Measurements from ENCODE around the gene EGF.
A peak's percentile ranks its signal among the peaks of the same experiment; 100 is the strongest.

EGF gene

DNA sequence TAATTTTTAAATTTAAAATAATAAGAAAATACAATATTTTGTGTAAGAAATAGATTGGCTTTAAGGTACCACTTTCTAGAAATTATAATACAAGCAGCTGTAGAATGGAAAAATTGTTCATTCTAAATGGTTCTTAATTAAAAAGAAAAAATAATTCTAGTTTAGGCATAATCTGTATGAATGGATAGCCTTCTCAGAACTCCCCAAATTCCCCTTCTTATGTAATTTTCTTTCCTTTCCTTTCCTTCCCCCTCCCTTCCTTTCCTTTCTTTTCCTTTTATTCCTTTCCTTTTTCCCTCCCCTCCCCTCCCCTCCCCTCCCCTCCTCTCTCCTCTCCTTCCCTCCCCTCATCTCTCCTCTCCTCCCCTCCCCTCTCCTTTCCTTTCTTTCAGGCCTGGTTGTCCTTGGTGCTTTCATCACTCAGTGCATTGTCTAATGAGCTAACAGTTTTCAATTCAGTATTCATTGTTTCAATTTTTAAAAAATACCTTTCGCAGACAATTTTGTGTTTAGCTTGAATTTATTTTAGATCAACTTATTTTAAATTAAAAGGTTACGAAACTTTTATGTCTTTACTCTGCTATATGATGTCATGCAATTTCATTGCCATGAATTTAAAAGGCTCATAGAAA, 35.9 kb upstream of the EGF start:
- Histone ChIP-seq H2BK5ac (ENCODE audit: low read length) (no peak overlapping the region), H4K91ac (ENCODE audit: low read depth, low read length, poor library complexity) (no peak overlapping the region), H3K27me3 (ENCODE audit: control insufficient read depth in 3 of 3, insufficient read depth in 3 of 3, low read depth in 1 of 3, low read length in 3 of 3) (no peaks in the 10 kb centered on the region), H2BK12ac (ENCODE audit: low read length) (no peak overlapping the region), H2BK15ac (ENCODE audit: low read length) (no peak overlapping the region), H3K18ac (ENCODE audit: low read length) (no peak overlapping the region), H3K27ac (replicated peaks; ENCODE audit: low read length) (no peak overlapping the region), H3K4ac (ENCODE audit: low read length) (no peak overlapping the region), H3K4me2 (ENCODE audit: insufficient read depth, low read length, poor library complexity, severe bottlenecking) (no peak overlapping the region), H3K9me3 (replicated peaks in 1 of 2; ENCODE audit: control insufficient read depth in 2 of 2, insufficient read depth in 1 of 2, low read depth in 1 of 2, low read length in 2 of 2) (no peaks in the 10 kb centered on the region), H2BK120ac (ENCODE audit: low read depth, low read length) (no peak overlapping the region), H4K8ac (ENCODE audit: low read depth, low read length) (no peak overlapping the region), H3K9ac (ENCODE audit: low read depth, low read length, poor library complexity) (no peak overlapping the region), H3K79me1 (ENCODE audit: low read depth, low read length) (no peaks in the 10 kb centered on the region), H2AK5ac (ENCODE audit: low read depth, low read length) (no peak overlapping the region), H3K23ac (ENCODE audit: low read depth, low read length, poor library complexity) (no peak overlapping the region), H3K4me3 (ENCODE audit: low read length in 2 of 2) (no peak overlapping the region), H3K4me1 (ENCODE audit: control insufficient read depth in 2 of 2, insufficient read depth in 1 of 2, low read depth in 1 of 2, low read length in 2 of 2) (no peaks in the 10 kb centered on the region), H3K14ac (ENCODE audit: low read length) (no peak overlapping the region), H2AFZ (ENCODE audit: low read length) (no peak overlapping the region), H3K36me3 (replicated peaks in 1 of 2; ENCODE audit: control insufficient read depth in 2 of 2, insufficient read depth in 2 of 2, low read length in 2 of 2) (no peaks in the 10 kb centered on the region)
- no peak for DNase-seq (ENCODE audit: low spot score)
- no CpG with 5 or more reads among the region's 2 CpGs for WGBS, 2 donors (ENCODE audit: extremely low coverage in 2 of 2, insufficient read length in 2 of 2, insufficient replicate concordance in 1 of 2)

- WGBS, 2 donors (ENCODE audit: extremely low coverage in 2 of 2, insufficient read length in 2 of 2, insufficient replicate concordance in 1 of 2), result no CpG with 5 or more reads among the region's 3 CpGs
- Histone ChIP-seq H2BK15ac (ENCODE audit: low read length) (no peak overlapping the region), H3K27me3 (ENCODE audit: control insufficient read depth in 3 of 3, insufficient read depth in 3 of 3, low read depth in 1 of 3, low read length in 3 of 3) (no peaks in the 10 kb centered on the region), H3K14ac (ENCODE audit: low read length) (no peak overlapping the region), H3K4ac (ENCODE audit: low read length) (no peak overlapping the region), H4K91ac (ENCODE audit: low read depth, low read length, poor library complexity) (no peak overlapping the region), H3K9me3 (replicated peaks in 1 of 2; ENCODE audit: control insufficient read depth in 2 of 2, insufficient read depth in 1 of 2, low read depth in 1 of 2, low read length in 2 of 2) (no peaks in the 10 kb centered on the region), H3K27ac (replicated peaks; ENCODE audit: low read length) (no peak overlapping the region), H2BK12ac (ENCODE audit: low read length) (no peak overlapping the region), H3K4me3 (ENCODE audit: low read length in 2 of 2) (no peak overlapping the region), H2BK5ac (ENCODE audit: low read length) (no peak overlapping the region), H3K18ac (ENCODE audit: low read length) (no peak overlapping the region), H3K4me1 (ENCODE audit: control insufficient read depth in 2 of 2, insufficient read depth in 1 of 2, low read depth in 1 of 2, low read length in 2 of 2) (no peaks in the 10 kb centered on the region), H2BK120ac (ENCODE audit: low read depth, low read length) (no peak overlapping the region), H3K9ac (ENCODE audit: low read depth, low read length, poor library complexity) (no peak overlapping the region), H3K36me3 (replicated peaks in 1 of 2; ENCODE audit: control insufficient read depth in 2 of 2, insufficient read depth in 2 of 2, low read length in 2 of 2) (no peaks in the 10 kb centered on the region), H2AK5ac (ENCODE audit: low read depth, low read length) (no peak overlapping the region), H4K8ac (ENCODE audit: low read depth, low read length) (no peak overlapping the region), H3K4me2 (ENCODE audit: insufficient read depth, low read length, poor library complexity, severe bottlenecking) (no peak overlapping the region), H3K79me1 (ENCODE audit: low read depth, low read length) (no peaks in the 10 kb centered on the region), H3K23ac (ENCODE audit: low read depth, low read length, poor library complexity) (no peak overlapping the region), H2AFZ (ENCODE audit: low read length) (no peak overlapping the region)
- no peak for DNase-seq (ENCODE audit: low spot score)
Observed at GRCh38 chr4:109877400-109877799, 35.3 kb upstream of the EGF start.

GRCh38 chr4:109878355-109878754, 34.3 kb upstream of the EGF start:
- Histone ChIP-seq H3K9ac (ENCODE audit: low read depth, low read length, poor library complexity) (no peak overlapping the region), H2AK5ac (ENCODE audit: low read depth, low read length) (no peak overlapping the region), H2BK15ac (ENCODE audit: low read length) (no peak overlapping the region), H3K4me1 (ENCODE audit: control insufficient read depth in 2 of 2, insufficient read depth in 1 of 2, low read depth in 1 of 2, low read length in 2 of 2) (no peaks in the 10 kb centered on the region), H3K14ac (ENCODE audit: low read length) (no peak overlapping the region), H3K23ac (ENCODE audit: low read depth, low read length, poor library complexity) (no peak overlapping the region), H3K27me3 (ENCODE audit: control insufficient read depth in 3 of 3, insufficient read depth in 3 of 3, low read depth in 1 of 3, low read length in 3 of 3) (no peaks in the 10 kb centered on the region), H4K91ac (ENCODE audit: low read depth, low read length, poor library complexity) (no peak overlapping the region), H3K79me1 (ENCODE audit: low read depth, low read length) (no peaks in the 10 kb centered on the region), H3K36me3 (replicated peaks in 1 of 2; ENCODE audit: control insufficient read depth in 2 of 2, insufficient read depth in 2 of 2, low read length in 2 of 2) (no peaks in the 10 kb centered on the region), H3K27ac (replicated peaks; ENCODE audit: low read length) (no peak overlapping the region), H3K4ac (ENCODE audit: low read length) (no peak overlapping the region), H3K4me3 (ENCODE audit: low read length in 2 of 2) (no peak overlapping the region), H3K9me3 (replicated peaks in 1 of 2; ENCODE audit: control insufficient read depth in 2 of 2, insufficient read depth in 1 of 2, low read depth in 1 of 2, low read length in 2 of 2) (no peaks in the 10 kb centered on the region), H2BK5ac (ENCODE audit: low read length) (no peak overlapping the region), H3K4me2 (ENCODE audit: insufficient read depth, low read length, poor library complexity, severe bottlenecking) (no peak overlapping the region), H2BK12ac (ENCODE audit: low read length) (no peak overlapping the region), H2AFZ (ENCODE audit: low read length) (no peak overlapping the region), H2BK120ac (ENCODE audit: low read depth, low read length) (no peak overlapping the region), H4K8ac (ENCODE audit: low read depth, low read length) (no peak overlapping the region), H3K18ac (ENCODE audit: low read length) (no peak overlapping the region)
- no CpG with 5 or more reads among the region's 2 CpGs for WGBS, 2 donors (ENCODE audit: extremely low coverage in 2 of 2, insufficient read length in 2 of 2, insufficient replicate concordance in 1 of 2)
- DNase-seq (ENCODE audit: low spot score), result no peak

GRCh38 chr4:109879081-109879480, 33.6 kb upstream of the EGF start:
- Histone ChIP-seq H3K4ac (ENCODE audit: low read length) (no peak overlapping the region), H3K27me3 (ENCODE audit: control insufficient read depth in 3 of 3, insufficient read depth in 3 of 3, low read depth in 1 of 3, low read length in 3 of 3) (no peaks in the 10 kb centered on the region), H2BK12ac (ENCODE audit: low read length) (no peak overlapping the region), H3K18ac (ENCODE audit: low read length) (peak overlapping the region; percentile 11), H3K14ac (ENCODE audit: low read length) (no peak overlapping the region), H2AFZ (ENCODE audit: low read length) (no peak overlapping the region), H2AK5ac (ENCODE audit: low read depth, low read length) (no peak overlapping the region), H2BK120ac (ENCODE audit: low read depth, low read length) (no peak overlapping the region), H2BK5ac (ENCODE audit: low read length) (no peak overlapping the region), H4K8ac (ENCODE audit: low read depth, low read length) (no peak overlapping the region), H3K4me1 (ENCODE audit: control insufficient read depth in 2 of 2, insufficient read depth in 1 of 2, low read depth in 1 of 2, low read length in 2 of 2) (no peaks in the 10 kb centered on the region), H3K36me3 (replicated peaks in 1 of 2; ENCODE audit: control insufficient read depth in 2 of 2, insufficient read depth in 2 of 2, low read length in 2 of 2) (no peaks in the 10 kb centered on the region), H3K9me3 (replicated peaks in 1 of 2; ENCODE audit: control insufficient read depth in 2 of 2, insufficient read depth in 1 of 2, low read depth in 1 of 2, low read length in 2 of 2) (no peaks in the 10 kb centered on the region), H3K4me3 (ENCODE audit: low read length in 2 of 2) (no peak overlapping the region), H2BK15ac (ENCODE audit: low read length) (no peak overlapping the region), H3K79me1 (ENCODE audit: low read depth, low read length) (no peaks in the 10 kb centered on the region), H3K4me2 (ENCODE audit: insufficient read depth, low read length, poor library complexity, severe bottlenecking) (no peak overlapping the region), H3K9ac (ENCODE audit: low read depth, low read length, poor library complexity) (no peak overlapping the region), H4K91ac (ENCODE audit: low read depth, low read length, poor library complexity) (no peak overlapping the region), H3K27ac (replicated peaks; ENCODE audit: low read length) (no peak overlapping the region), H3K23ac (ENCODE audit: low read depth, low read length, poor library complexity) (no peak overlapping the region)
- DNase-seq (ENCODE audit: low spot score), result no peak
- WGBS, 2 donors (ENCODE audit: extremely low coverage in 2 of 2, insufficient read length in 2 of 2, insufficient replicate concordance in 1 of 2), result no CpG with 5 or more reads among the region's 12 CpGs
